ENCODE results near the gene EWSR1. TPM values are rescaled to one million over a fixed set of nuclear protein-coding genes. Genes with fewer than 3 reads are reported as not detected.

EWSR1 gene
- polyA plus RNA-seq, 3 donors = 81.2 to 280 (median 136) TPM

DNA sequence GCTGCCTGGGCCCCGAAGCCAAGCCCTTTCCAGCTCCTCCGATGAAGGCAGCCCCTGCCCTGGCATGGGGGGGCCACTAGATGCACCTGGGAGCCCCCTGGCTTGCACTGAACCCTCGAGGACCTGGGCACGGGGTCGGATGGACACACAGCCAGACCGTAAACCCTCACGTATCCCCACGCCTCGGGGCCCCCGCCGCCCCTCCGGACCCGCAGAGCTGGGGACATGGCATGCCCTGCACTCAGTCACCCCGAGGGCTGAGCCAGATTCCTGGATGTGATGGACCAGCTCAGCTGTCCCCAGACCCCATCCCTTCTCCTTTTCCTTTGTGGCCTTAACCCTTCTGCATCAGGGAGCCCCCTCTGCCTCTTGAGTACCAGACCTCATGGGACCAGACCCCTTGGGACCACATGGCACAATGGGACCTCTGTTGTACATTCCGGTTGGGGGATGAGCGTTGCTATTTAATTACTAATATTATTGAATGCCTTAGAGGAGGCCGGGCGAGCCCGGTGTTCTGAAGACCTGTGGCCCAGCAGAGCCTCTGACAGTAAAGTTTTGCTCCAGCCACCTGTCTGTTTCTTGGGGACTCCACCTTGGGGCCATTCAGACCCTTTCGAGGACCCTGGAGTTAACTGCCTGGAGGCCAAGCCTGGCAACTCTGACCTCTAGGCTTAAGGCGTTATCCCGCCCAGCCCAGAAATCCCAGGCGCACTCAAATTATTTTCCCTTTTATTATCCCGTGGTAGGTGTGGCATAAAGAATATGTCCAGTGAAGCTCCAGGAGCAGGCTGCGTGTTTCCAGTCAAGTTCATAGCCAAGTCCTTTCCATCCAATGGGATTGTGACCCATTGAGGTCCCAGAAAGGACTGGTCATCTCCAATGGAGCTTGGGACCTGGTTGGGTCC is 44.4 kb downstream of the EWSR1 start:
- H3K27me3 Mint-ChIP-seq (ENCODE audit: low read depth in 3 of 3) = peaks cover 45 to 72% (median 61%) of the 10 kb centered on the region in 3 donors
- peaks cover 56% of the 10 kb centered on the region for H3K4me1 Mint-ChIP-seq
- intact Hi-C loops (cut with micrococcal nuclease) = loop anchor here in 1 of 2 donors (5.0 kb wide), 1 partner anchor 75 kb away; the partner anchor contains the start of gene AP1B1
- Histone ChIP-seq H3K9me3 (replicated peaks in 1 of 2; ENCODE audit: control insufficient read depth in 1 of 2, insufficient read depth in 1 of 2, low read length in 2 of 2) (peaks cover 4 to 18% of the 10 kb centered on the region in 2 donors), H2AFZ (ENCODE audit: insufficient read depth, low read depth, low read length, poor library complexity, severe bottlenecking) (no peak overlapping the region), H4K20me1 (ENCODE audit: insufficient read depth, low read length) (no peaks in the 10 kb centered on the region), H3K27ac (ENCODE audit: low read depth in 1 of 2, low read length in 2 of 2) (no peak overlapping the region), H3K36me3 (replicated peaks in 1 of 2; ENCODE audit: control insufficient read depth in 1 of 2, insufficient read depth in 2 of 2, low read length in 2 of 2) (no peaks in the 10 kb centered on the region), H3K4me2 (replicated peaks; ENCODE audit: extremely low read depth, low read length, poor library complexity, severe bottlenecking) (no peak overlapping the region), H3K4me3 (replicated peaks in 1 of 3; ENCODE audit: low read depth in 2 of 3, low read length in 3 of 3) (no peak overlapping the region), H3K4me1 (ENCODE audit: control insufficient read depth in 1 of 2, insufficient read depth in 2 of 2, low read length in 2 of 2) (peaks cover 43 to 81% of the 10 kb centered on the region in 2 donors), H3K27me3 (ENCODE audit: control insufficient read depth in 2 of 2, insufficient read depth in 2 of 2, low read length in 2 of 2) (peaks cover 31 to 60% of the 10 kb centered on the region in 2 donors), H3K79me2 (ENCODE audit: insufficient read depth, low read length) (no peaks in the 10 kb centered on the region), H3K9ac (ENCODE audit: insufficient read depth, low read length, poor library complexity, severe bottlenecking) (no peak overlapping the region)
- peaks cover 19 to 20% of the 10 kb centered on the region in 2 donors for H3K36me3 Mint-ChIP-seq
- peak overlapping the region in 6 of 7 donors; percentile 68 to 90 (median 82) for H3K27ac Mint-ChIP-seq
- TF ChIP-seq, protein P1, sequence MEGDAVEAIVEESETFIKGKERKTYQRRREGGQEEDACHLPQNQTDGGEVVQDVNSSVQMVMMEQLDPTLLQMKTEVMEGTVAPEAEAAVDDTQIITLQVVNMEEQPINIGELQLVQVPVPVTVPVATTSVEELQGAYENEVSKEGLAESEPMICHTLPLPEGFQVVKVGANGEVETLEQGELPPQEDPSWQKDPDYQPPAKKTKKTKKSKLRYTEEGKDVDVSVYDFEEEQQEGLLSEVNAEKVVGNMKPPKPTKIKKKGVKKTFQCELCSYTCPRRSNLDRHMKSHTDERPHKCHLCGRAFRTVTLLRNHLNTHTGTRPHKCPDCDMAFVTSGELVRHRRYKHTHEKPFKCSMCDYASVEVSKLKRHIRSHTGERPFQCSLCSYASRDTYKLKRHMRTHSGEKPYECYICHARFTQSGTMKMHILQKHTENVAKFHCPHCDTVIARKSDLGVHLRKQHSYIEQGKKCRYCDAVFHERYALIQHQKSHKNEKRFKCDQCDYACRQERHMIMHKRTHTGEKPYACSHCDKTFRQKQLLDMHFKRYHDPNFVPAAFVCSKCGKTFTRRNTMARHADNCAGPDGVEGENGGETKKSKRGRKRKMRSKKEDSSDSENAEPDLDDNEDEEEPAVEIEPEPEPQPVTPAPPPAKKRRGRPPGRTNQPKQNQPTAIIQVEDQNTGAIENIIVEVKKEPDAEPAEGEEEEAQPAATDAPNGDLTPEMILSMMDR (IDR thresholded peaks at IDR 0.05) = no peak
- 93% methylated on average over 20 of the region's 25 CpGs for WGBS (ENCODE audit: insufficient coverage)
- peak overlapping the region in 1 of 2 donors; percentile 84 for H3K4me3 Mint-ChIP-seq
- DNase-seq = no peak
- peaks cover 4 to 35% (median 24%) of the 10 kb centered on the region in 7 donors for H3K9me3 Mint-ChIP-seq

DNA sequence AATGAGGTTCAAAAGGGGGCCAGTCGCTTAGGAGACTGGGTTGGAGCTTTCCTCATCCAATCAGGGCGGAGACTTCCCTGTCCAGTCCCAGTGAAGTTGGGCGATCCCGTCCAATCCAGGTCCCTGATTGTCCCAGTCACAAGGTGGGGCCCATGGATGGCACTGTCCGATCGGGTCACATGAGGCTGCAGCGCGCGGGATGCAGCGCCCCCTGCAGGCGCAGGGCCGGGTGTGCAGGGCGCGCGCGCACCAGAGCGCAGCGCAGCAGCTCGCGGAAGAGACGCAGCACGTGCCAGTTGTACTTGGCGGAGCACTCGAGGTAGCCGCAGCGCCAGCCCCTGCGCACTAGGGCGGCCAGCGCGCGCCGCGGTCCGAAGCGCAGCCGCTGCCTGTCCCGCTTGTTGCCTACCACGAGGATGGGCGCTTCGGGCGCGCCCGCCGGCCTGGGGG is 45.1 kb downstream of the EWSR1 start:
- Mint-ChIP-seq H3K4me1 (peaks cover 53% of the 10 kb centered on the region), H3K4me3 (peak overlapping the region in 1 of 2 donors; percentile 84), H3K9me3 (peaks cover 4 to 36% (median 24%) of the 10 kb centered on the region in 7 donors), H3K36me3 (peaks cover 18 to 19% of the 10 kb centered on the region in 2 donors), H3K27ac (peak overlapping the region in 4 of 7 donors; percentile 36 to 68 (median 54)), H3K27me3 (ENCODE audit: low read depth in 3 of 3) (peaks cover 43 to 70% (median 61%) of the 10 kb centered on the region in 3 donors)
- H3K4me3 ChIP-seq (replicated peaks in 1 of 3; ENCODE audit: low read depth in 2 of 3, low read length in 3 of 3) = no peak overlapping the region
- H3K9me3 ChIP-seq (replicated peaks in 1 of 2; ENCODE audit: control insufficient read depth in 1 of 2, insufficient read depth in 1 of 2, low read length in 2 of 2) = peaks cover 4 to 18% of the 10 kb centered on the region in 2 donors
- no peak overlapping the region for H2AFZ ChIP-seq (ENCODE audit: insufficient read depth, low read depth, low read length, poor library complexity, severe bottlenecking)
- H3K79me2 ChIP-seq (ENCODE audit: insufficient read depth, low read length) = no peaks in the 10 kb centered on the region
- WGBS (ENCODE audit: insufficient coverage) = 18% methylated on average over 44 of the region's 44 CpGs
- H3K4me1 ChIP-seq (ENCODE audit: control insufficient read depth in 1 of 2, insufficient read depth in 2 of 2, low read length in 2 of 2) = peaks cover 39 to 74% of the 10 kb centered on the region in 2 donors
- intact Hi-C loops (cut with micrococcal nuclease) = loop anchor here in 1 of 2 donors (5.0 kb wide), 1 partner anchor 74 kb away; the partner anchor contains the start of gene AP1B1
- no peaks in the 10 kb centered on the region for H3K36me3 ChIP-seq (replicated peaks in 1 of 2; ENCODE audit: control insufficient read depth in 1 of 2, insufficient read depth in 2 of 2, low read length in 2 of 2)
- H3K9ac ChIP-seq (ENCODE audit: insufficient read depth, low read length, poor library complexity, severe bottlenecking) = no peak overlapping the region
- no peak overlapping the region for H3K27ac ChIP-seq (ENCODE audit: low read depth in 1 of 2, low read length in 2 of 2)
- H3K27me3 ChIP-seq (ENCODE audit: control insufficient read depth in 2 of 2, insufficient read depth in 2 of 2, low read length in 2 of 2) = peaks cover 31 to 54% of the 10 kb centered on the region in 2 donors
- no peak overlapping the region for H3K4me2 ChIP-seq (replicated peaks; ENCODE audit: extremely low read depth, low read length, poor library complexity, severe bottlenecking)
- TF ChIP-seq, protein P1 (IDR thresholded peaks at IDR 0.05) = peak; percentile 88
- peak; percentile 62 to 76 (median 65) for DNase-seq
- no peaks in the 10 kb centered on the region for H4K20me1 ChIP-seq (ENCODE audit: insufficient read depth, low read length)
